Tibial artery (tissue), 4 donors: Measurements from ENCODE around the gene RYR2.
A peak's percentile ranks its signal among the peaks of the same experiment; 100 is the strongest.

Experiments
- DNase-seq, 2 donors: peaks; one replicate each; pipeline ENCODE4 v3.0.0-alpha.2; 2019
- H3K27ac ChIP-seq, 2 donors: fragments of 200-600 bp; sonication (generic) in 1 of 2; 1 replicate in 1 of 2; 2 replicates in 1 of 2; pipeline ENCODE4 v1.5.1; 2018 to 2019; ENCODE audit warnings: mild to moderate bottlenecking in 1 of 2
- H3K27me3 ChIP-seq, 2 donors: fragments of 200-600 bp; sonication (generic) in 1 of 2; one replicate each; pipeline versions ENCODE4 v1.5.1 to v1.6.0; 2016 to 2019
- H3K36me3 ChIP-seq, 3 donors: fragments of 200-600 bp; sonication (generic) in 2 of 3; one replicate each; pipeline ENCODE4 v1.5.1; 2016 to 2019; ENCODE audit warnings: mild to moderate bottlenecking in 2 of 3
- H3K4me1 ChIP-seq, 4 donors: fragments of 200-600 bp; sonication (generic) in 2 of 4; 1 replicate in 3 of 4; 2 replicates in 1 of 4; pipeline ENCODE4 v1.5.1; 2016 to 2019
- H3K4me3 ChIP-seq, 2 donors: fragments of 200-600 bp; sonication (generic) in 1 of 2; 1 replicate in 1 of 2; 2 replicates in 1 of 2; pipeline ENCODE4 v1.5.1; 2018 to 2019; ENCODE audit warnings: mild to moderate bottlenecking in 2 of 2
- H3K9me3 ChIP-seq, 3 donors: fragments of 200-600 bp; sonication (generic) in 1 of 3; one replicate each; pipeline ENCODE4 v1.5.1; 2016 to 2019
- intact Hi-C: fragments of 100-400 bp; cut with DNase I; formaldehyde crosslinking; loops from one replicate; pipeline ENCODE4 v1.15.0; 2023; ENCODE audit warnings: low total_unique reads
- TF ChIP-seq, protein P1 (sequence below), 2 experiments: fragments of 200-600 bp in 1 of 2; fragments of 450-650 bp in 1 of 2; IDR thresholded peaks; one replicate each; pipeline ENCODE4 v1.5.1; 2017 to 2019; ENCODE audit warnings: antibody characterized with exemption in 2 of 2, mild to moderate bottlenecking in 1 of 2, moderate library complexity in 1 of 2

The RYR2 gene

GRCh38 chr1:237186675-237187074 lies 144.7 kb downstream of the RYR2 start:
- Histone ChIP-seq H3K4me3 (peak overlapping the region; percentile 2 to 8), H3K36me3 (no peaks in the 10 kb centered on the region), H3K4me1 (peaks cover 0 to 85% (median 12%) of the 10 kb centered on the region in 4 donors), H3K27me3 (no peaks in the 10 kb centered on the region), H3K27ac (peak overlapping the region; percentile 0 to 68), H3K9me3 (no peaks in the 10 kb centered on the region)
- TF ChIP-seq, protein P1, sequence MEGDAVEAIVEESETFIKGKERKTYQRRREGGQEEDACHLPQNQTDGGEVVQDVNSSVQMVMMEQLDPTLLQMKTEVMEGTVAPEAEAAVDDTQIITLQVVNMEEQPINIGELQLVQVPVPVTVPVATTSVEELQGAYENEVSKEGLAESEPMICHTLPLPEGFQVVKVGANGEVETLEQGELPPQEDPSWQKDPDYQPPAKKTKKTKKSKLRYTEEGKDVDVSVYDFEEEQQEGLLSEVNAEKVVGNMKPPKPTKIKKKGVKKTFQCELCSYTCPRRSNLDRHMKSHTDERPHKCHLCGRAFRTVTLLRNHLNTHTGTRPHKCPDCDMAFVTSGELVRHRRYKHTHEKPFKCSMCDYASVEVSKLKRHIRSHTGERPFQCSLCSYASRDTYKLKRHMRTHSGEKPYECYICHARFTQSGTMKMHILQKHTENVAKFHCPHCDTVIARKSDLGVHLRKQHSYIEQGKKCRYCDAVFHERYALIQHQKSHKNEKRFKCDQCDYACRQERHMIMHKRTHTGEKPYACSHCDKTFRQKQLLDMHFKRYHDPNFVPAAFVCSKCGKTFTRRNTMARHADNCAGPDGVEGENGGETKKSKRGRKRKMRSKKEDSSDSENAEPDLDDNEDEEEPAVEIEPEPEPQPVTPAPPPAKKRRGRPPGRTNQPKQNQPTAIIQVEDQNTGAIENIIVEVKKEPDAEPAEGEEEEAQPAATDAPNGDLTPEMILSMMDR (IDR thresholded peaks at IDR 0.05): no peak
- no peak for DNase-seq
- intact Hi-C loops: no loop called here

GRCh38 chr1:237187842-237188241 lies 145.9 kb downstream of the RYR2 start:
- H3K36me3 ChIP-seq: no peaks in the 10 kb centered on the region
- H3K4me3 ChIP-seq: no peak overlapping the region
- no peak for DNase-seq
- no peaks in the 10 kb centered on the region for H3K27me3 ChIP-seq
- peak overlapping the region; percentile 0 to 68 for H3K27ac ChIP-seq
- intact Hi-C loops: no loop called here
- TF ChIP-seq, protein P1 (IDR thresholded peaks at IDR 0.05): no peak
- peaks cover 0 to 76% (median 12%) of the 10 kb centered on the region in 4 donors for H3K4me1 ChIP-seq
- H3K9me3 ChIP-seq: no peaks in the 10 kb centered on the region

GRCh38 chr1:237191403-237191802 lies 149.4 kb downstream of the RYR2 start:
- TF ChIP-seq, protein P1 (IDR thresholded peaks at IDR 0.05): no peak
- no peak overlapping the region for H3K27ac ChIP-seq

GRCh38 chr1:237197470-237198425 lies 155.8 kb downstream of the RYR2 start:
- Histone ChIP-seq H3K4me1 (peaks cover 0 to 42% (median 2%) of the 10 kb centered on the region in 4 donors), H3K36me3 (no peaks in the 10 kb centered on the region), H3K27me3 (no peaks in the 10 kb centered on the region), H3K27ac (no peak overlapping the region), H3K4me3 (no peak overlapping the region), H3K9me3 (no peaks in the 10 kb centered on the region)
- TF ChIP-seq, protein P1 (IDR thresholded peaks at IDR 0.05): no peak
- DNase-seq: no peak
- intact Hi-C loops: no loop called here

More at GRCh38 chr1:237191403-237191802, 149.4 kb downstream of the RYR2 start:
- intact Hi-C loops: no loop called here
- Histone ChIP-seq H3K4me1 (peaks cover 0 to 65% (median 7%) of the 10 kb centered on the region in 4 donors), H3K27me3 (no peaks in the 10 kb centered on the region), H3K36me3 (no peaks in the 10 kb centered on the region), H3K4me3 (no peak overlapping the region), H3K9me3 (no peaks in the 10 kb centered on the region)
- DNase-seq: no peak

DNA sequence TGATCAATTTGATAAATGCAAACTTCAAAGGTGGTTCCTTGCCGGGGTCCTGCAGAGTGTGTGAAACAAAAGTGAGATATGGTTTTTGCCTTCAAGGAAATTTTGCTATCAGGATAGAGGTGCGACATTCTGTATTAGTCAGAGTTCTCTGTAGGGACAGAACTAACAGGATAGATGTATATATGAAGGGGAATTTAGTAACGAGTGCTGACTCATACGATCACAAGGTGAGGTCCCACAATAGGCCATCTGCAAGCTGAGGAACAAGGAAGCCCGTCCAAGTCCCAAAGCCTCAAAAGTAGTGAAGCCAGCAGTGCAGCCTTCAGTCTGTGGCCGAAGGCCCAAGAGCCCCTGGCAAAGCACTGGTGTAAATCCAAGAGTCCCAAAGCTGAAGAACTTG lies 157.0 kb downstream of the RYR2 start:
- Histone ChIP-seq H3K27ac (no peak overlapping the region), H3K4me1 (peaks cover 0 to 39% (median 2%) of the 10 kb centered on the region in 4 donors), H3K9me3 (no peaks in the 10 kb centered on the region), H3K4me3 (no peak overlapping the region), H3K36me3 (no peaks in the 10 kb centered on the region), H3K27me3 (no peaks in the 10 kb centered on the region)
- intact Hi-C loops: no loop called here
- TF ChIP-seq, protein P1 (IDR thresholded peaks at IDR 0.05): no peak
- no peak for DNase-seq
